Measurements from ENCODE around the gene KLHDC3.

- TF ChIP-seq POLR2A (IDR thresholded peaks at IDR 0.05): peak; percentile 74 to 97
- peak in 2 of 6 experiments; percentile 20 to 42 for TF ChIP-seq CTCF (IDR thresholded peaks at IDR 0.05)
These were observed 29.8 kb upstream of the KLHDC3 start, which contains the start of gene PPP2R5D for GRCh38 chr6:42984001-42984923.

Measured in thyroid gland (tissue), 4 donors.